ENCODE data around the gene SHLD1.

- no peak for TF ChIP-seq CTCF (IDR thresholded peaks at IDR 0.05)
- TF ChIP-seq POLR2A (IDR thresholded peaks at IDR 0.05): no peak
Measured at GRCh38 chr20:5827098-5827853, 77.1 kb downstream of the SHLD1 start.

Measured in sigmoid colon (tissue), 3 donors.